GM13977 (cell line): Measurements from ENCODE around the gene CAMK1D.
"Not testable (repeated sequence)": the region's sequence is repeated elsewhere in the genome, so short reads cannot be mapped to it uniquely, and the experiment has no call there.

Experiments used
- DNase-seq: peaks from one replicate; pipeline ENCODE4 v3.0.0; 2012; ENCODE audit warnings: low spot score
- in situ Hi-C: fragments of 300-500 bp; cut with MboI; formaldehyde crosslinking; loops from one replicate; pipeline ENCODE4 v1.12.0; 2022; ENCODE audit warnings: low sequenced_read_pairs, low pct_unique_long_range_greater_than_20kb, mixed read lengths, inconsistent platforms; ENCODE audit not compliant: unreplicated experiment
- TF ChIP-seq, protein P1 (sequence below): IDR thresholded peaks from 2 replicates; pipeline ENCODE4 v1.5.1; 2012; ENCODE audit warnings: mild to moderate bottlenecking, control low read depth; ENCODE audit not compliant: insufficient read depth; ENCODE audit errors: extremely low read depth, missing control alignments

The CAMK1D gene

DNA sequence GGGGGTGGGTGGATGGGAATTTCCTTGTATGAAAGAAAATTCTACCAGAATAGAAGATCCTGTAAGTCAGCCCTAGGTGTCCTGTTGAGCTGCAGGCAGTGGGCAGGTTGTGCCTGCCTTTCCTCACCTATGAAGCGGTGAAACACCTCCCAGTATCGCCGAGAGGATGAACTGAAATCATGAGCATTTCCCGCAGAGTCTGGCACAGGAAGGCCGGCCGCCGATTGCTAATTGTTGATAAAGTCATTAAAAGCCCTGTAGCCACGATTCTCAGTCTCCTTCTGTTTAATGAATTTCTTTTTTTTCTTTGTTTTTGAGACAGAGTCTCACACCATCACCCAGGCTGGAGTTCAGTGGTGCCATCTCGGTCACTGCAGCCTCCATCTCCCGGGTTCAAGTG, 142.1 kb downstream of the CAMK1D start:
- in situ Hi-C loops: no loop called here
- TF ChIP-seq, protein P1, sequence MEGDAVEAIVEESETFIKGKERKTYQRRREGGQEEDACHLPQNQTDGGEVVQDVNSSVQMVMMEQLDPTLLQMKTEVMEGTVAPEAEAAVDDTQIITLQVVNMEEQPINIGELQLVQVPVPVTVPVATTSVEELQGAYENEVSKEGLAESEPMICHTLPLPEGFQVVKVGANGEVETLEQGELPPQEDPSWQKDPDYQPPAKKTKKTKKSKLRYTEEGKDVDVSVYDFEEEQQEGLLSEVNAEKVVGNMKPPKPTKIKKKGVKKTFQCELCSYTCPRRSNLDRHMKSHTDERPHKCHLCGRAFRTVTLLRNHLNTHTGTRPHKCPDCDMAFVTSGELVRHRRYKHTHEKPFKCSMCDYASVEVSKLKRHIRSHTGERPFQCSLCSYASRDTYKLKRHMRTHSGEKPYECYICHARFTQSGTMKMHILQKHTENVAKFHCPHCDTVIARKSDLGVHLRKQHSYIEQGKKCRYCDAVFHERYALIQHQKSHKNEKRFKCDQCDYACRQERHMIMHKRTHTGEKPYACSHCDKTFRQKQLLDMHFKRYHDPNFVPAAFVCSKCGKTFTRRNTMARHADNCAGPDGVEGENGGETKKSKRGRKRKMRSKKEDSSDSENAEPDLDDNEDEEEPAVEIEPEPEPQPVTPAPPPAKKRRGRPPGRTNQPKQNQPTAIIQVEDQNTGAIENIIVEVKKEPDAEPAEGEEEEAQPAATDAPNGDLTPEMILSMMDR: no peak
- no peak for DNase-seq

DNA sequence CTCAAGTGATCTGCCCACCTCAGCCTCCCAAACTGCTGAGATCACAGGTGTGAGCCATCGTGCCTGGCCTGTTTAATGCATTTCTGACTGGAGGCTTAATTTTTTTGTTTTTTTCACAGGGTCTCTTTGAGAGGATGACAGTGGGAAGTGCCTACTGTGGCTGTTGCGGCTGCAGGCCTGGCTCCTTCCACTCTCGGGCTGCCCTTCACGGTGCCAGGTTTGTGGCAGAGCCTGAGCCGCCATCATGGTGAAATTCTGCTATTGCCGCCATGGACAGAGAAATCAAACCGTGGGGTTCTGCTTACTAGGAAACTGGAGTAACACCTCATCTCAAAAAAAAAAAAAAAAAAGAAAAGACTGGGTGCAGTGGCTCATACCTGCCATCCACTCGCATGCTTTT, 142.7 kb downstream of the CAMK1D start:
- TF ChIP-seq, protein P1: no peak
- in situ Hi-C loops: no loop called here
- DNase-seq: no peak

DNA sequence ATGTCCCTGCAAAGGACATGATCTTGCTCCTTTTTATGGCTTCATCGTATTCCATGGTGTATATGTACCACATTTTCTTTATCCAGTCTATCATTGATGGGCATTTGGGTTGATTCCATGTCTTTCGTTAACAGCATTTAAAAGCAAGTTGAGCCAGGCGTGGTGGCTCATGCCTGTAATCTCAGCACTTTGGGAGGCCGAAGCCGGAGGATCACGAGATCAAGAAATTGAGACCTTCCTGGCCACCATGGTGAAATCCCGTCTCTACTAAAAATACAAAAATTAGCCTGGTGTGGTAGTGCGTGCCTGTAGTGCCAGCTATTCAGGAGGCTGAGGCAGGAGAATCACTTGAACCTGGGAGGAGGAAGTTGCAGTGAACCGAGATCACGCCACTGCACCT, 147.7 kb downstream of the CAMK1D start:
- in situ Hi-C loops, DNase-seq: not testable (repeated sequence)

DNA sequence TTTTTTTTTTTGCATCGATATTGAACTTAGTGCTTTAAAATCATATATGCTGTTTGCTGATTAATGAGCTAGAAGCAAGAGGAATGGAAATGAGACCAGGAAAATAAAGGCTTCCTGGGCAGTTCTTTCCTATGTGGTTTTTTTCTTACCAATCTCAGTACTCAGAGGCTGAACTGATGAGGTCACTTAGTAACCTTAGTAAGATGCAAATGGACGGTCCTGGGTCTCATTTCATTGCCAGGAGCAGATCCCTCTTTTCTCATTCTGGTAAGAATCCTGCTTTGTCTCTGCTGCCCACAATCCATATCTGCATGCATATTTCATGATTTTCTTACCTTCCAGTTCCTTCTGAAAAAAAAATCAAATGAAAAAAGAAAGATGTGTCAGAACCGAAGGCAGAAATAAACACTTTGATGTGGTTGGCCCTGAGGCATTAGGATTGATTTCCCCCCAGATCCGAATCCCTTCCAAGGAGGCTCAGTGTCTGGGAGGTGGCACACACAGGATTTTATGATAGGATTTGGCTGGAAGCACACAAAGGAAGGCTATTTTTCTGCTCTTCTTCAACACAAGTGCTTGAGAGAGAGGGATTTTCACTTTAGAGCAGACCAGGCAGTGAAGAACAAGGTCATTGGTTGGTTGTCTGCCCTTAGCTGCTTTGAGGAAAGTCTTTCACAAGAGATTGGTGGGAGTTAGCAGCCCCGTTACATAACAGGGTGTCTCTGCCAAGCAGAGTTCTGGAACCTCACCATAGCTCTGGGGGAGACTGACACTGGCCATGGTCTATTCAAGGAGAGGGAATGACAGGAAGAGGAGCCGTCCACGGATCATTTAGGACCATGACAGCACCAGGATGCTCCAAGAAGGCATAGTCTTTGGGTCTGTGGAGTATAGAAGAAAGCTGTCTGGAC, 150.0 kb downstream of the CAMK1D start:
- no peak for DNase-seq
- in situ Hi-C loops: no loop called here

DNA sequence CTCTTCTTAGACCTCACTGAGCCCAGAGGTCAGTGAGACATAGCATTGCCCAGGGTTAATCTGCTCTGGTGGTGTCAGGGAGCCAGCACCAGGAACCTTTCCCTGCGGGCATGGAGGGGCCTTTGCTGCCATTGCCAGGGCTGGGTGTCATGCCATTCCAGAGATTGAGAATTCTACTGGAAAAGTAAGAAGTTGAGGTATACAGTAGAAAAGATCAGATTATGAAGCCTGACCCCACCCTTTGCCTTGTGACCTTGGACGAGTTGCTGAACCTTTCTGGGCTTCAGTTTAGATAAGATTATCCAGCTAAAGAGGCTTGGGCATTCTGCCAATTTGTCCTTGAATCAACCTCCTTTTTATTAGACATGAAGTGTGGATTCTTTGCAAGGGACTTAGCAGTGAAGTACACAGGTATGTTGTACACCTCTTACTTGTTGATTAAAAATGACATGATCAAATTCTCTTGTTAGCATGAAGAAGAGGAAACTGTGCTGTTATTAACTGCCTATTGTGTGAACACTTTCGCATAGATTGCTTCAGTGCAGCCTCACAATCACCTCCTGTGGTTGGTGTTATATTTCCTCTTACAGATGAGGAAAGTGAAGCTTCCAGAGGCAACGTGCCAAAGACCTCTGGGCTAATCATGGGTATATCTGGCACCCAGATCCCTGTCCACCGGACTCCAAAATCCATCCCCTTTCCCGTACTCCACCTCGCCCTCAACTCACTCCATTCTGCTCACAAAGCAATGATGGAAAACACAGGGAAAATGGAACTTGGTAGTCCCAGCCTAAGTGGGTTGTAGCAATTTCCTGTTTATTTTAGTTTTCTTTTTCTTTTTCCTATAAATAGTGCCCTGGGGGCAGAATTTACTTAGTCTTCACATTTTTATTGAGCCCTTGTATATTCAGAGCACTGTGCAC, 151.3 kb downstream of the CAMK1D start:
- DNase-seq: no peak
- in situ Hi-C loops: no loop called here
- TF ChIP-seq, protein P1: no peak

More for the DNA sequence above, 150.0 kb downstream of the CAMK1D start:
- TF ChIP-seq, protein P1: no peak

DNA sequence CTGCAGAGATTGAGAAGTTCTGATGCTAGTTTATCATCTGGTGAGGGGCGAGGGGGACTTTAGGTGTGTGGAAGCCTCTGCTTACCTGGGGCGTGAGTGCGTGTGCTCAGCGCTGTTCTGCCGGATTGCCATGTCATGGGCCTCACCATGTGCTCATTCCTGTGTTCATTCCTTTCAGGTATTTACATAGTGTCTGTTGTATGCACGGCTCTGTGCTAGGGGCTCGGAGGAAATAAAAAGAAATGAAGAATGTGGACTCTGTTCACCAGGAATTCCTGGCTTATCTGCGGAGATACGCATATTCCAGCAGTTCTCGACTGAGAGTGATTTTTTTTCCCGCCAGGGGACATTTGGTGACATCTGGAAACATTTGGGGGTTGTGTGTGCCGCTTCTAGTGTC, 152.0 kb downstream of the CAMK1D start:
- TF ChIP-seq, protein P1: no peak
- in situ Hi-C loops: no loop called here

More for the DNA sequence above, 152.0 kb downstream of the CAMK1D start:
- DNase-seq: no peak
